HCT116 (cell line): Measurements from ENCODE around the gene DYNC2LI1.

Source experiments
- CBX3 ChIP-seq: IDR thresholded peaks from 2 replicates; pipeline ENCODE4 v1.6.1; 2012; ENCODE audit warnings: low read depth
- EZH2 ChIP-seq: fragments of 200-600 bp; sonication (generic); IDR thresholded peaks from 2 replicates; pipeline ENCODE4 v1.6.1; 2017; ENCODE audit warnings: antibody characterized with exemption, mixed run types
- FOSL1 ChIP-seq: IDR thresholded peaks from 2 replicates; pipeline ENCODE4 v1.6.1; 2012; ENCODE audit warnings: low read depth
- JUND ChIP-seq: IDR thresholded peaks from 2 replicates; pipeline ENCODE4 v1.6.1; 2012
- POLR2A ChIP-seq: IDR thresholded peaks from 2 replicates; pipeline ENCODE4 v1.7.0; 2011; ENCODE audit warnings: borderline replicate concordance; ENCODE audit not compliant: insufficient read depth, insufficient read length; ENCODE audit errors: extremely low read depth
- POLR2AphosphoS5 ChIP-seq: IDR thresholded peaks from 2 replicates; pipeline ENCODE4 v1.6.1; 2011; ENCODE audit warnings: mild to moderate bottlenecking, low read depth, low read length, moderate library complexity
- SP1 ChIP-seq: IDR thresholded peaks from 2 replicates; pipeline ENCODE4 v1.6.1; 2012; ENCODE audit warnings: low read depth
- YY1 ChIP-seq: IDR thresholded peaks from 2 replicates; pipeline ENCODE4 v1.6.1; 2011; ENCODE audit warnings: low read length, low read depth, moderate library complexity, mild to moderate bottlenecking; ENCODE audit not compliant: insufficient replicate concordance; ENCODE audit errors: extremely low read depth
- ZNF274 ChIP-seq: fragments of 200-500 bp; sonication (Bioruptor generic); IDR thresholded peaks from 2 replicates; pipeline ENCODE4 v1.6.1; 2014; ENCODE audit warnings: mild to moderate bottlenecking, low read depth, low read length, inconsistent platforms
- TF ChIP-seq, protein P1 (sequence below), 3 experiments: fragments of 200-600 bp in 1 of 3; sonication (generic) in 1 of 3; IDR thresholded peaks in 2 of 3; conservative IDR thresholded peaks in 1 of 3; 2 replicates each; pipeline ENCODE4 v1.5.1; 2012 to 2017; ENCODE audit warnings: low read depth in 2 of 3, low read length in 2 of 3, antibody characterized with exemption in 1 of 3, borderline replicate concordance in 1 of 3, control low read depth in 1 of 3, mild to moderate bottlenecking in 1 of 3, mixed read lengths in 1 of 3, mixed run types in 1 of 3, moderate library complexity in 1 of 3; ENCODE audit not compliant: insufficient read depth in 1 of 3
- TF ChIP-seq, protein P2 (sequence below): IDR thresholded peaks from 2 replicates; pipeline ENCODE4 v1.6.1; 2012; ENCODE audit warnings: low read depth
- TF ChIP-seq, protein P3 (sequence below): IDR thresholded peaks from 2 replicates; pipeline ENCODE4 v1.6.1; 2012

DNA sequence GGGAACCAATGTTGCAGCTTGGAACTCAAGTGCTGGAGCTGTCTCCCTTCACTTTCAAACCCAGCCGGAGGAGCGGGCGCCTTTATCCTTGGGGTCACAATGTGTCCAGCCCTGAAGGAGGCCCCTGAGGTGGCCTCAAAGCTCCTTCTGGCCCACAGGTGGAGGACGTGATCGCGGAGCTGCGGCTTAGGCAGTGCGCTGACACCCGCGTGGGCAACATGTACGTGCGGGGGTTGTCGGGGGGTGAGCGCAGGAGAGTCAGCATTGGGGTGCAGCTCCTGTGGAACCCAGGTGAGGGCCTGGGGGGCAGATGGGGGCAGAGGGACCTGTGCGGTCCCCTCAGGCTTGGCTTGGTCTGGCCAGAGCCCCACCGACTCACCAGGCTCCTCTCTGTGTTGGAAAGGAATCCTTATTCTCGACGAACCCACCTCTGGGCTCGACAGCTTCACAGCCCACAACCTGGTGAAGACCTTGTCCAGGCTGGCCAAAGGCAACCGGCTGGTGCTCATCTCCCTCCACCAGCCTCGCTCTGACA lies 78.4 kb downstream of the DYNC2LI1 start:
- TF ChIP-seq POLR2A = no peak
- TF ChIP-seq, protein P1, sequence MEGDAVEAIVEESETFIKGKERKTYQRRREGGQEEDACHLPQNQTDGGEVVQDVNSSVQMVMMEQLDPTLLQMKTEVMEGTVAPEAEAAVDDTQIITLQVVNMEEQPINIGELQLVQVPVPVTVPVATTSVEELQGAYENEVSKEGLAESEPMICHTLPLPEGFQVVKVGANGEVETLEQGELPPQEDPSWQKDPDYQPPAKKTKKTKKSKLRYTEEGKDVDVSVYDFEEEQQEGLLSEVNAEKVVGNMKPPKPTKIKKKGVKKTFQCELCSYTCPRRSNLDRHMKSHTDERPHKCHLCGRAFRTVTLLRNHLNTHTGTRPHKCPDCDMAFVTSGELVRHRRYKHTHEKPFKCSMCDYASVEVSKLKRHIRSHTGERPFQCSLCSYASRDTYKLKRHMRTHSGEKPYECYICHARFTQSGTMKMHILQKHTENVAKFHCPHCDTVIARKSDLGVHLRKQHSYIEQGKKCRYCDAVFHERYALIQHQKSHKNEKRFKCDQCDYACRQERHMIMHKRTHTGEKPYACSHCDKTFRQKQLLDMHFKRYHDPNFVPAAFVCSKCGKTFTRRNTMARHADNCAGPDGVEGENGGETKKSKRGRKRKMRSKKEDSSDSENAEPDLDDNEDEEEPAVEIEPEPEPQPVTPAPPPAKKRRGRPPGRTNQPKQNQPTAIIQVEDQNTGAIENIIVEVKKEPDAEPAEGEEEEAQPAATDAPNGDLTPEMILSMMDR (IDR thresholded peaks at IDR 0.05 in 2 of 3, conservative IDR thresholded peaks at IDR 0.05 in 1 of 3; ENCODE audit: borderline replicate concordance in 1 of 3, insufficient read depth in 1 of 3, low read depth in 2 of 3, low read length in 2 of 3) = no peak
- TF ChIP-seq, protein P2, sequence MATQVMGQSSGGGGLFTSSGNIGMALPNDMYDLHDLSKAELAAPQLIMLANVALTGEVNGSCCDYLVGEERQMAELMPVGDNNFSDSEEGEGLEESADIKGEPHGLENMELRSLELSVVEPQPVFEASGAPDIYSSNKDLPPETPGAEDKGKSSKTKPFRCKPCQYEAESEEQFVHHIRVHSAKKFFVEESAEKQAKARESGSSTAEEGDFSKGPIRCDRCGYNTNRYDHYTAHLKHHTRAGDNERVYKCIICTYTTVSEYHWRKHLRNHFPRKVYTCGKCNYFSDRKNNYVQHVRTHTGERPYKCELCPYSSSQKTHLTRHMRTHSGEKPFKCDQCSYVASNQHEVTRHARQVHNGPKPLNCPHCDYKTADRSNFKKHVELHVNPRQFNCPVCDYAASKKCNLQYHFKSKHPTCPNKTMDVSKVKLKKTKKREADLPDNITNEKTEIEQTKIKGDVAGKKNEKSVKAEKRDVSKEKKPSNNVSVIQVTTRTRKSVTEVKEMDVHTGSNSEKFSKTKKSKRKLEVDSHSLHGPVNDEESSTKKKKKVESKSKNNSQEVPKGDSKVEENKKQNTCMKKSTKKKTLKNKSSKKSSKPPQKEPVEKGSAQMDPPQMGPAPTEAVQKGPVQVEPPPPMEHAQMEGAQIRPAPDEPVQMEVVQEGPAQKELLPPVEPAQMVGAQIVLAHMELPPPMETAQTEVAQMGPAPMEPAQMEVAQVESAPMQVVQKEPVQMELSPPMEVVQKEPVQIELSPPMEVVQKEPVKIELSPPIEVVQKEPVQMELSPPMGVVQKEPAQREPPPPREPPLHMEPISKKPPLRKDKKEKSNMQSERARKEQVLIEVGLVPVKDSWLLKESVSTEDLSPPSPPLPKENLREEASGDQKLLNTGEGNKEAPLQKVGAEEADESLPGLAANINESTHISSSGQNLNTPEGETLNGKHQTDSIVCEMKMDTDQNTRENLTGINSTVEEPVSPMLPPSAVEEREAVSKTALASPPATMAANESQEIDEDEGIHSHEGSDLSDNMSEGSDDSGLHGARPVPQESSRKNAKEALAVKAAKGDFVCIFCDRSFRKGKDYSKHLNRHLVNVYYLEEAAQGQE = no peak
- TF ChIP-seq CBX3 = no peak
- TF ChIP-seq EZH2 = no peak
- TF ChIP-seq FOSL1 = no peak
- TF ChIP-seq ZNF274 = no peak
- no peak for TF ChIP-seq JUND
- TF ChIP-seq YY1 = no peak
- no peak for TF ChIP-seq SP1
- TF ChIP-seq, protein P3, sequence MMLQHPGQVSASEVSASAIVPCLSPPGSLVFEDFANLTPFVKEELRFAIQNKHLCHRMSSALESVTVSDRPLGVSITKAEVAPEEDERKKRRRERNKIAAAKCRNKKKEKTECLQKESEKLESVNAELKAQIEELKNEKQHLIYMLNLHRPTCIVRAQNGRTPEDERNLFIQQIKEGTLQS = no peak
- no peak for TF ChIP-seq POLR2AphosphoS5
